Activated T-helper 9 cell treated with anti-CD3 and anti-CD28 coated beads, Interleukin-2, amount 50 U/mL, for 16 hours (primary cell): Measurements from ENCODE around the gene ATG7.
"Not testable (repeated sequence)": the region's sequence is repeated elsewhere in the genome, so short reads cannot be mapped to it uniquely, and the experiment has no call there.

Experiments
- DNase-seq: peaks from one replicate; pipeline ENCODE4 v3.0.0-alpha.2; 2020; ENCODE audit warnings: low read depth

ATG7 gene

DNA sequence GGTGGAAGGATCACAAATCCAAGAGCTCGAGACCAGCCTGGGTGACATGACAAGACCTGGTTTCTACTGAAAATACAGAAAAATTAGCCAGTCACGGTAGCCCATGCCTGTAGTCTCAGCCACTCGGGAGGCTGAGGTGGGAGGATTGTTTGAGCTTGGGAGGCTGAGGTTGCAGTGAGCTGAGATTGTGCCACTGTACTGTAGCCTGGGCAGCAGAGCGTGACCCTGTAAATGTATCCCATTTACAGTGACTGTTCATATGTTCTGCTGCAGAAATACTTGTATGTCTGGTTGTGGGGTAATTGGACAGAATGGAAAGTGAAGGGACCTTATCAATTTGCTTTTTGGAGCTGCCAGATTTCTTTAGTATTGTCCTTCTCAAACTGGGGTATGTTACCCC, 24.9 kb downstream of the ATG7 start:
- no peak for DNase-seq

DNA sequence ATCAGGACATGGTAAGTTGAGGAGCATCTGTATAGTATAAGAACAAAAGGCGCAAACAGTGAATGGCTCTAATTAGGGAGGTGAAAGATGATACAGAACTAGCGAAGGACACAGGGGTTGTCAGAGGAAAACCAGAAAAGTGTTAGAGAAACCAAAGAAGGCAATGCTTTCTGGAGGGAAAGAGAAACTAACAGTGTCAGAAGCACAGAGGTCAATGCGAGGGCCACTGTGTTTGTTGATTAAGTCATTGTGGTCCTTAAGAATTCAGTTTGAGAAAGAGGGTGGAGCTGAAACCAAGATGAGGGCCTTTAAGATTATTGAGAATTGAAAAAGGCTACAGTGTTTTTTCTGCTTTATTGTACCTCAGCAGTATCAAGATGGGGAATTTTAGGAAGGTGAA, 28.8 kb downstream of the ATG7 start:
- no peak for DNase-seq

DNA sequence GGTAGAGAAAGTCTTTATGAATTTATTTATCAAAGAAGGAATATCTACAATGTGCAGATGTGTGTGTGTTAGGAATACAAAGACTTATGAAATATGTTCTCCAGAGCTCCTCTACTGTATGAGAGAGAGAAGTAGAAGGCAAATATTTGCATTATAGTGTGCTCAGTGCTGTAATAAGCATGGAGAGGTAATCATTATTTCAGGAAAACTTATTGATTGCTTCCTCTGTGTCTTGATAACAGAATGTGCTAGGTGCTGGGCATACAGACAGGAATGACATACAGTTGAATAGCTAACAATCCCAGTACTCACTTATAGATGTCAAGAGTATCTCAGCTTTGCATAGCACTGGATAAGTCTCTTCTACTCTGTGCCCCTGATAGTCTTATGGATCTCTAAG, 30.2 kb downstream of the ATG7 start:
- DNase-seq = no peak

DNA sequence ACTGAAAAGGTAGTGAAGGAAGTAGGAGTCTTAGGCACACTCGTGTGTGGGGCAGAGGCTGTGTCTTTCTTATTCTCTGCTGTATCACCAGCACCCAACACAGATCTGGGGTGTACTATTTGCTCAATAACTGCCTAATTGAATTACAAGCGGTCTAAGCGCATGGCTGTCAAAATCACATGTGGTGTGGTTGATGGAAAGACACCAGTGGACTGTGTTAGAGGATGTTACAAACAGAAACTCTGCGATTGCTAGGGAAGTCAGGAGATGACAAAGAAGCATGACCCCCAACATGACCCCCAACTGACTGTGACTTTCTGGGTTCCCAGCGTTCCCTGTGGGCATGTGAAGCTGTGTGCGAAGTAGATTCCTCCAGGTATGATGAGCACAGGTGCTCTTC, 32.0 kb downstream of the ATG7 start:
- no peak for DNase-seq

DNA sequence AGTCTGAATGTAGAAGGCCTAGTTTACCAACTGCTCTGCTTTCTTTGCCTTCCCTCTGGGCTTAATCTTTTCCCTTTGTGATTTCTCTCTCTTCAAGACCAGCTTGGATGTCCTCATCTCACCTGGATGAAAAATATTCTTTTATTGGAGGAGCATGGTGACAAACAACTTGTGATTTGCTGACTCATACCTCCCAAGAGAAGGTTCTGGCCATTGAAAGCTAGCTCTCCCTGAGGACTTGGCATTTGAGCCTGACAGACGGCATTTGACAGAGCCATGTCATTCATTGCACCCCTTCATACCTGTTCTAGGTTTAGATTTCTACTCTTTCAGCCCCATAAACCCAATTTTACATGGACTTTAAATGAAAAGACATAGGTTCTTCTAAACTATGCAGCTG, 33.3 kb downstream of the ATG7 start:
- DNase-seq = no peak

DNA sequence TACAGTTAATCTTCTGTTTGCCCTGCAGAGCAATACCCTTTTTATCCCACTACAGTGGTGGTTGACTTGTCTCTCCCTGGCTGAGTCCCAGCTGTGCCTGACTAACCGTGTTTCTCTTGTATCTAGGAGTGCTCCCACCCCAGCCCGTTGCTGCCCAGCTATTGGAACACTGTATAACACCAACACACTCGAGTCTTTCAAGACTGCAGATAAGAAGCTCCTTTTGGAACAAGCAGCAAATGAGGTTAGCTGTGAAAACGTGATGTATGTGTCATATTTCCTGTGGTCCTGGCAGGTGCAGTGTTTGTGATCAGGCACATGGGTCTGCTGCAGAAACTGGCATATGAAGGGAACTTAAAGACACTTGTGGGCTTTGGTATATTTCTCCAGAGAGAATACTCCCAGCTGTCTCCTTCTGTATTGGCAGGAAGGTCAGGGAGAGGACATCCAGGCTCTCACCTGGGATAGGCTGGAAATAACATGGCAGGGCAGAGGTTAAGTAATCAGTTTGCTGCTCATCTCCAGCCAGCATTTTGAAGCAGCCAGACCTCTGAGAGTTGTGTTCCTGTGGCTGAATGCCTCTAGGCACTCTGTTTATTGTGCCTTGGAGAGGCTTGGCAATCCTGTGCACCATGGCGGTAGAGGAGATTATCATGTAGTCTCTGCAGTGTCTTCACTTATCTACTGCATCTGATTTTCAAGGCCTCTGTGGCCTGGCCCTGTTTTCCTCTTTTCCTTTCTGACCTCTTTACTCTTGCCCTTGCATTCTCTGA, 34.8 kb downstream of the ATG7 start:
- no peak for DNase-seq

DNA sequence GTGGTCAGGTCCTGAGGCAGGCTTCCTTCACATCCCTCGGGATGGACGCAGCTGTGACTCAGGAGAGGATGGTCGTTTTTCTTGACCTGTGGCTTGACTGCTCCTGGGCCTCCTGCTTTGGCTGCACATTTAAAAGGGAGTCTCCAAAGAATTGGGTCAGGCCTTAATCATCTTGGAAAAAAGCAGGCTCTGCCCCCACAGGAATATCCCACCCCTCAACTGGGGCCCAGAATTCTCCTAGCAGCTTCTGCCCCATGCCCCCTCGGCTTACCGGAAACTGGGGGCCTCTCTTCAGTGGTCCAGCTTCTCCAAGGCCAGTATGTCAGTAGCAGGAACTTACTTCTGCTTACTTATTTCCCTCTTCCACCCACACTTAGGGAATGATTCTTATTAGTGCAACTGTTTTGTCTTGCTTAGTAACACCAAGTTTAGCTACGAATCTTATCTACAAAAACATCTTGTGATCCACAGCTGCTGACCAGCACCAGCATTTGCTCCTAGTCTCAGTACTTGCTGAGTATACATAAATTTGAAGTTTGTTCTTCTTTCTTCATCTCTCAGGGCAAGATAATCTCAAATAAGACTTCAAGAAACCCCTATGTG, 35.7 kb downstream of the ATG7 start:
- no peak for DNase-seq

DNA sequence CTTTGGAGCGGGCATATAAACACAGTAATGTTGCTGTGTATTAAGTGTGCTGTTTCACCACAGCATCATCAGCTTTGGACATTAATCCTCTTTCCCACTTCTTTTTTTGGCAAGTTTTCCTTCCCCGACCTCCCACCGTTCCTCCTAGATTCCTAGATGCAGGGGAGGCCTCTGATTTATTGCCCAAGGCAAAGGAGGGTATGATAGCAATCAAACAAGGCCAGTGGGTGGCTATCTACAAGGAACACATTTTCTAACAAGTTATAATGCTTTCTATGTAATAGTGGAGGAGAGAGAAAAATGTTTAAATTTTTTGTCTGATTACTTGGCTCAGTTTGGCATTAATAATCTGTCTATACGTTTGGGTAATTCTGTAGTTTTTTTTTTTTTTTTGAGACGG, 38.1 kb downstream of the ATG7 start:
- DNase-seq = no peak

DNA sequence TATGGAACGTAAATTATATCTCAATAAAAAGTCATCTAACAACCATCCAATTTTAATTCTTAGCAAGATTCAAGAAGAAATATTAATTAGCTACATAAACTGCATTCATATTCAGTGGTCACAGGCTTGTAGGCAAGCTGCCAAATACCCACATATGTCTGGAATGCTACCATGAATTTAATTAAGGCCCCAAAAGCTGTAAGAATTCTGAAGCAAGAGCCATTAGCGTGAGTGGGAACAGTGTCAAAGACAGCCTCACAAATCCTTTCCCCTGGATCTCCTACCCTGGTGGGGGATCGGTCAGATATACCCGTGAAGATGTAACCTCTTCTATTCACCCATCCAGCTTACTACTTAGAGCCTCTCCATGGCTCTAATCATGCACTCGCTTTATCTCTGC, 40.0 kb downstream of the ATG7 start:
- DNase-seq = no peak

DNA sequence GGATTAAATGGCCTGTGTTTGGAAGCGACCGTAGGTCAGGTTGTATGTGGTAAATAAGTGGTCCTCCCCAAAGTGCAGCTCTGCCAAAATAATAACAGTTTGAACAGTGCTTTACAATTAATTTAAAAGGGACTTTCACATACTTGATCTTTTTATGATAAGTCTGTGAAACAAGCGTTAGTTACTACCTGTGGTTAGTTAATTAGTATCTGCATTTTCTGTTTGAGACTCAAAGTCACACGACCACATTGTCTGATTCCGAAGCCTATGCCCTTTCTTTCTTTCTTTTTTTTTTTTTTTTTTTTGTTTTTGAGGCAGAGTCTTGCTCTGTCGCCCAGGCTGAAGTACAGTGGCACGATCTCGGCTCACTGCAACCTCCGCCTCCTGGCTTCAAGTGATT, 45.1 kb downstream of the ATG7 start:
- no peak for DNase-seq

DNA sequence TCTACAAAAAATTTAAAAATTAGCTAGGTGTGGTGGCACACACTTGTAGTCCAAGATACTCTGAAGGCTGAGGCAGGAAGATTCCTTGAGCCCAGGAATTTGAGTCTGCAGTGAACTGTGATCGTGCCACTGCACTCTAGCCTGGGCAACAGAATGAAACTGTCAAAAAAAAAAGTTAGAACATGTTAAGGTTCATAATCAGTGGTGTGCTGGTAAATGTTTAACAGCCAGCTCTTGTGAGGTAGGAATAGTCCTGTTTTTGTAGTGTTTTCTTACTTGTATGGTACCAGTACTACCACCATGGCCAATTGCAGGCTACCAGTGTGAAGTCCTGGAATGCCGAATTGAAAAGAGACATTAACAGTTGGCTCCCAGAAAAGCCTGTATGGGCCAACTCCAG, 50.7 kb downstream of the ATG7 start:
- no peak for DNase-seq

DNA sequence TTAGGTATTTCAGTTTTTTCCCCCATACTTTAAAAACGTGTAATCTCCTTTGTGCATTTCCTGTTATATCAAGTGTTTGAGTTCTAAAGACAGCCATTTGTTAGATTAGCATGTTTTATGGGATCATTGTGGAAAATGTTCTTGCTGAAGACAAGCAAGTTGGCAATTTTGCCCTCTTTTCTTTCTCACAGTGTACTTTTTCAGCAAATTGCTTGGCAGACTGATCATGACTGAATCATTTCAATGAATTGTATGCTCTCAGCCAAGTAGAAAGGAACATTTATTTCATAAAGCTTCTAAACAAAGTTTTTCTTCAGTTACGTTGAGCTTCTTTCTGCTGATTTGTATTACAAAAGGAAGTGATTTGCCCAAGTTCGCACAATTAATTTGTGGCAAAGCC, 51.6 kb downstream of the ATG7 start:
- no peak for DNase-seq

DNA sequence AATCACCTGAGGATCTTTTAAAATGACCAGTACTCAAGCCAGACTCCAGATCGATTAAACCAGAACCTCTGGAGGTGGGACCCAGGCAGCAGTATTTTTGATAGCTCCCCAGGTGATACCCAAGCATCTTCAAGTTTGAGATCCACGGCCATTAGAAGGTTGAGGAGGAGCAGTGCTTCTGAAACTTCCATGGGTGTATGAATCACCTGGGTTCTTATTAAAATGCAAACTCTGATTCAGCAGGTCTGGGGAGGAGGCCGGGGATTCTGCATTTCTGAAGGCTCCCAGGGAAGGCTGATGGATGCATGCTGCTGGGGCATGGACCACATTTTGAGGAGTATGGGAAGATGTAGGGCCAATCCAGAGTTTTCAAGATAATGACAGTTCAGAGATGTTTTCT, 55.4 kb downstream of the ATG7 start:
- DNase-seq = no peak

DNA sequence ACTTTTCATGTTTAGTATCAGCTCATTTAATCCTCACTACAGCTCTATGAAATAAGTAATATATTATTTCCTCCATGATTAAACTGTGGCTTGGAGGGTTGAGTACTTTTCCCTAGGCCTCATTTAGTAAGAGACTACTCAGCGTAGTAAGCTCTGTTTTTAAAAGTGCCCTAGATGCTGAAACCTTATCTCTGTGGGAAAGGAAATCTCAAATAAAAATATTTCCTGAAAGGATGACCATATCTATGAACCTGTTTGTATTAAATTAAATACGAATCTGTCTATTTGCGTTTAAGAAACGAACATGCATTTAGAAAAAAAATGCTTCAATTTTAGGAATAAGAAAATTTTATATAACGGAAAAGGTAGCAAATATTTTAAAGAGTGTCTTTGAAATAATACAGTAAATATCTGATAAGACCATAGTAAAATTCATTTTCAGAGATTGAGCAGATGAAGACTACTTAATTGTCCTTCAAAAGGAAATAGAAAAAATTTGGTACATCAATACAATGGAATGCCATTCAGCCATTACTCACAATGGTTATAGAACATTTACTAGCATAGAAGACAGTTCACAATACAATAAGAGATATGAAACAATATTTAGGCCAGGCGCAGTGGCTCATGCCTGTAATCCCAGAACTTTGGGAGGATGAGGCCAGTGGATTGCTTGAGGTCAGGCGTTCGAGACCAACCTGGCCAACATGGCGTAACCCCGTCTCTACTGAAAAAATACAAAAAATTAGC, 56.2 kb downstream of the ATG7 start:
- no peak for DNase-seq

DNA sequence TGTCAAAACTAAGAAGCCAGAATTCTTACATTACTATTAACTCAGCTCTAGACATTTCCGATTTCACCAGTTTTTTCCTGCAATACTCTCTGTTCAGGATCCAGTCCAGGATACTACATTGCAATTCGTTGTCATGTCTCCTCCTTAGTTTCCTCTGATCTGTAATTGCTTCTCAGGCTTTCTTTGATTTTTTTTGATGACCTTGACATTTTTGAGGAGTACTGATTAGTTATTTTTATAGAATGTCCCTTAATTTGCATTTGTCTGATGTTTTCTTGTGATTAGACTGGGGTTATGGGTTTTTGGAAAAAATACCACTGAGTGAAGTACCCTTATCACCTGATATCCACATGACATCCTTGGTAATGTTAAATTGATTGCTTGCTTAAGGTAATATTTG, 57.6 kb downstream of the ATG7 start:
- no peak for DNase-seq

DNA sequence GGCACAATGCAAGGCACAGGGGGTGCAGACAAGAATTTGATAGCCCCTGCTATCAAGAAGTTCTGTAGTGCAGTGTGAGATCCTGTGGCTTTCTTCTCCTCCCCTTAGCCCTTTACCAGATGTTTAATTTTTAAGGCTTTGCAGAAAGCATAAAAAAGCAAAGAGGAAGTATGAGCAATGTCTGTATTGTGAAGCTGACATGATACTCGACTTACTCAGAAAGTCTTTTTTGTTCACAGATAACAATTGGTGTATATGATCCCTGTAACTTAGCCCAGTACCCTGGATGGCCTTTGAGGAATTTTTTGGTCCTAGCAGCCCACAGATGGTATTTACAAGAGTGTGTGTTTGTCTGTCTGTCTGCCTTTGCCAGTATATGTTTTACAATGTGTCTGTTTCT, 58.9 kb downstream of the ATG7 start:
- DNase-seq = no peak

DNA sequence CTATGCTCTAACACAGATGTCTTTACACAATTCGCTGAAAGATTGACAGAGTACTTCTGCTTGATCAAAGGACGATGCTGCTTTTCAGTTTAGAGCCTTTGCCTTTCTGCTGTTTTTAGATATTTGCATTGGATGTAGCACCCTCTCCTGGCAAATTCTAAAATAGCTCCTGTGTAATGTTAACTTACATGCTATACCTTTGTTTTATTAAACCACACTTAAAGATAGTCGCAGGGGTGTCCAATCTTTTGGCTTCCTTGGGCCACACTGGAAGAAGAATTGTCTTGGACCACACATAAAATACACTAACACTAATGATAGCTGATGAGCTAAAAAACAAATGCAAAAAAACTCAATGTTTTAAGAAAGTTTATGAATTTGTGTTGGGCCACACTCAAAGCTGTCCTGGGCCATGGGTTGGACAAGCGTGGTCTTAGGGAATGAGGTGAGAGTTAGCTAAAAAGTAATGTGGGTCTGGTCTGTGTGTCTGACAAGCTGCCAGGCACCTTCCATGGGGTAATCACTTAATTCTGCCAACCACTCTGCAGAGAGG, 62.9 kb downstream of the ATG7 start:
- no peak for DNase-seq

DNA sequence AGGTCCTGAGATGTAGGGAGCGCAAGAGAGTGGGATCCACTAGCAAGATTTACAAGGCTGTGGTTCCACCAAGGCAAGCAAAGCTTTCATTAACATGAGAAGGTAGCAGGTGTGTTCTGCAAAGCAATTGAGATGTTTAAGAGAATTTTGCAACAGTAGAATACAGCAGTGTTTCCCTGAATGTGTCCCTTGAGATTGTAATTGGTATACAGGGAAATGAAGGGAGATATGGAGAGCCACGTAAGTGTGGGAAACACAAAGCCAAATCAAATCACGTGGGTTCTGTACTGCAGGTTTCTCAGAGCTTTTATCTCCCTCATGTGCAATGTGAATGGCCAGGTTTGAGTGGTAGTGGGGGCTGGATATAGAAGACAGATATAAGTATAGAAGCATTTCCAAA, 67.3 kb downstream of the ATG7 start:
- no peak for DNase-seq

DNA sequence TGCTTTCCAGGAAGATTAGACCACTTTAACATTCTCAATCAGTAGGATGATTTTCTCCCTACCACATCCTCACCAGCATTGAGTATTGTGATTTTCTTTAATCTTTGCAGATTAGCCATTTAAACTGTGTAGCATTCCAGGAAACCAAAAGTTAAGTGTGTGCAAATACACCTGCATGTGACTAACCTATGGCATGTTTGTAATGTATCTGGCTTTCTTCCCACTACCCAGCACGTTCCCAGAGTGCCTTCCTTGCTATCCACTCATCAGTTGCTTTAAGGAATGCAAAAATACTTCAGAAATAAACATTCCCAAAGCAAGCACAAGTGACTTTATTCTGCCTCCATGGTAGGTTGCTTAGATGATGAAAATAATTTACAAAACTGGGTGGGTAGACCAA, 74.2 kb downstream of the ATG7 start:
- DNase-seq = no peak

DNA sequence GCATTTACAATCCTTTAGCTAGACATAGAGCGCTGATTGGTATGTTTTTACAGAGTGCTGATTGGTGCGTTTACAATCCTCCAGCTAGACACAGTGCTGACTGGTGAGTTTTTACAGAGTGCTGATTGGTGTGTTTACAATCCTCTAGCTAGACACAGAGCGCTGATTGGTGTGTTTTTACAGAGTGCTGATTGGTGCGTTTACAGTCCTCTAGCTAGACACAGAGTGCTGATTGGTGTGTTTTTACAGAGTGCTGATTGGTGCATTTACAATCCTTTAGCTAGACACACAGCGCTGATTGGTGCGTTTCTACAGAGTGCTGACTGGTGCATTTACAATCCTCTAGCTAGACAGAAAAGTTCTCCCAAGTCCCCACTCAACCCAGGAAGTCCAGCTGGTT, 76.7 kb downstream of the ATG7 start:
- DNase-seq = not testable (repeated sequence)

DNA sequence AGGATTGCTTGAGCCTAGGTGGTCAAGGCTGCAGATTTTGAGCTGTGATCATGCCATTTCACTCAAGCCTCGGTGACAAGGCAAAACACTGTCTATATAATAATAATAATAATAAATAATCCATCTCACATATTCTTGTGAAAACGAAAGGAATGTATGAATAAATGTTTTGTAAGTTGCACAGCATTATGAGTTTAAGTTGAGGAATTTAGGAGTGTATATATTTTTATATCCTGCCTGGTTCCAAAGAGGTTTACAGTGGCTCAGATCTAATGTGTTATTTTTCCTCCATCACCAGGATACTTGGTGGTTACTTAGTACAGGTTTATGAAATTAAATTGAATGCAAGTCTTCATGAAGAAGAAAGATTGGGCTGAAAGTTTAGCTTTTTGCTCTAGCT, 77.2 kb downstream of the ATG7 start:
- no peak for DNase-seq

DNA sequence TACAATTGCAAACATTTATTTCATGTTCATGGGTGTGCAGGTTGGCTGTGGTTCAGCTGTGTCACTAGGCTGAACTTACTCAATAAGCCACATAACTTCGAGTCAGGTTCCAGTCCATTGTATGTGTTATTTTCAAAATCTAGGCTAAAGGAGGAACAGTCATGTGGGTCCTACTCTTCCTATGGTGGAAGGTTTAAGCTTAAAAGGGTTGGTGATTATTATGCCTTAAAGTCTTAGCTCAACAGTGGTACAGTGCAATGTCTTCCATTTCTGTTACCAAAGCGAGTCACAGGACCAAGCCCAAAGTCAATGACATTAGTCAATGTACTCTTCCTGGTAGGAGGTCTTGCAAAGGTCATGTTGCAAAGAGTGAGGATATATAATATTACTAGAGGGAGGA, 78.2 kb downstream of the ATG7 start:
- DNase-seq = no peak

DNA sequence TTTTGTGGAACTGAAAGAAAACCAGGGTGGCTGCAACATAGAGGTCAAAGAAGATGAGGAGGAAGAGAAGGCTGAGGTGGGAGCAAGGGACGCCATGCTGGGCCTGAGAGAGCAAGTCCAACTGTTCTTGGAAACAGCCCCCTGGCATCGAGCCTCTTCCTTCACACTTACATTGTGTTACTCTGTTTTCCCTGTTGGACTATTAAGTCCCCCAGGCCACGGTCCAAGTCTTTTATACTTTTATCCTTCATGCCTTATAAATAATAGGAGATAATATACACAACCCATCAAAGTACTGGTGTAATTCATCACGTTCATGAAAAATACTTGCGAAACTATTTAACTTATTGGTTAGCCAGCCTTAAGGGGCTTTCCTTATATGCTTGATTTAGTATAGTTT, 79.3 kb downstream of the ATG7 start:
- no peak for DNase-seq
